LoVo (cell line): ENCODE measurements around the gene SLC1A3.

Experiments used
- DNase-seq: peaks from one replicate; pipeline ENCODE4 v3.0.0-alpha.2; 2016; ENCODE audit warnings: low spot score

SLC1A3 gene

GRCh38 chr5:36658038-36658756 is 51.8 kb downstream of the SLC1A3 start:
- no peak for DNase-seq

- DNase-seq, result no peak
These were observed 53.0 kb downstream of the SLC1A3 start for GRCh38 chr5:36659411-36659810.

GRCh38 chr5:36660397-36661049 is 54.1 kb downstream of the SLC1A3 start:
- no peak for DNase-seq

- no peak for DNase-seq
These were observed 55.2 kb downstream of the SLC1A3 start for GRCh38 chr5:36661456-36662220.

DNA sequence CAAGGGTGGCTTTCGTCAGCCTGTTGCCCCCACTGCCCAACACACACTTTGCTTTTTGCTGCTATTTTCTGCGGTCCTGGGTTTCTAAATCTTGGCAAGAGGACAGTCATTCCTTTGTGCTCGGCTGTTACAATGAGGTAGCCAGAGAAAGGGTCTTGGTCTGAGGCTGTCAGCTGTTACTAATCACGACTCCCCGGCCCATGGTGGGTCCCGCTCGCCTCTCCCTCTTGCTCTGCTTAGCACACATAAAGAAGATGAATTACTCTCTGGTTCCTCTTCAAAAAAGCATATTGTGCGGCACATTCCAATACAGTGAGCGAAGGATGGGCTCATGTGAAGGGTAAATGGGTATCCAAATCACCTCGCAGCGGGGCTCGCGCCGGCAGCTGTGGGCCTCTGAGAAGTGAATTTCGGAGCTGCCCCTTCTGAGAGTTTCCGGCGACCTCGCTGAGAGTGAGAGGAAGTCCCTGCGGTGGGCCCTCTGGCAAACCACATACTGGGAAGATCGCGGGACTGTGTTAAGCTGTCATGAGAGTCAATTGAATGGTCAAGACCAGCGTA is 56.0 kb downstream of the SLC1A3 start:
- no peak for DNase-seq

DNA sequence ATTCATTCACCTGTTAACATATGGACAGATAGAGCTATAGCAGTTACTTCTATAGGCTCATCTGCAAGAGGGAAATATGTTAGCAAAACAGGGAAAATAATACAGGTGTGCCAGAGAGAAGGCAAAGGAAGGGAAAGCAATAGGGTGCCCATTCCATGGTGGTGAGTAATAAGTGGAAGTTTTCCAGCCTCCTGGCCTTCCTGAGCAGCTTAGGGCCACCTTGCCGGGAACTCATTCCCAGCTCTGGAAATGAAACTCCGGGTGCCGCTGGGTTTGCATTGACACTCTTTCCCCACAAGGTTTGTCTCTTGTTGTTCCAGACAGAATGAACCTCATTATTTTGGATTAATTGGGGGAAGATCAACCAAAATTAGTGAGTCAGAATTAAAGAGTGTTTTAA is 58.4 kb downstream of the SLC1A3 start:
- peak; percentile 82 for DNase-seq

DNA sequence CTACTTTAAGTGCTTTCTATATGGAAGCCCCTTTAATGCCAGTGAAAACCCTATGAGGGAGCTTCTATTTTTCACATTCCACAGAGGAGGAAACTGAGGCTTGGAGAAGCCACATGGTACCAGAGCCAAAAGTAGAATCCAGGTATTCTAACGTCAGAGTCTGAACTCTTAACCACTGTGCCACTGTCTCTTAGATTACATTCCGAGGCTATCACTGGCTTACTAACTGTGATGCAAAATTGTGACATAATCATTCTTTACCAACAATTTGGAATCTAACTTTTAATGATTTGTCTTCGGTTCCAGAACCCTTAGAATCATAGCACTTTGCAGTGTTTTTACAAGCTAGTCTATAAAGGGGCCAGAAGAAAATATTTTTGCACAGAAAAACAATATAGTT is 59.2 kb downstream of the SLC1A3 start:
- no peak for DNase-seq

DNA sequence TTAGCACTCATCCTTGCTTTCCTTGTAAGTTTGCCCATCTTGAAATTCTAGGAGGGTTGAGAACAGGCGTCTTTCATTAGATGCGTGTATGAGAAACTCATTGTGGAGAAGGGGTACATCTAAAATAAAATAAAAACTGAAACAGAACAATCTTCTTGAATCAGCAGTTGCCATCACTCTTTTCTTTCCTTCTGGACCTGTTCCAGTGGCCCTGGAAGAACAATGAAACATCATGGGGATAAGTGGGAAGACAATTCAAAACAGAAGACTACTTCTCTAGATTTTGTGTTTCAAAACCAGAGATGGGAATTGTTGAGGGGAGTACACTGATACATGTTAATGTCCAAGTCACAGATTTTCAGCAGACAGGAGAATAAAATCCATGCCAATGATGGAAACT is 59.9 kb downstream of the SLC1A3 start:
- DNase-seq, result no peak

DNA sequence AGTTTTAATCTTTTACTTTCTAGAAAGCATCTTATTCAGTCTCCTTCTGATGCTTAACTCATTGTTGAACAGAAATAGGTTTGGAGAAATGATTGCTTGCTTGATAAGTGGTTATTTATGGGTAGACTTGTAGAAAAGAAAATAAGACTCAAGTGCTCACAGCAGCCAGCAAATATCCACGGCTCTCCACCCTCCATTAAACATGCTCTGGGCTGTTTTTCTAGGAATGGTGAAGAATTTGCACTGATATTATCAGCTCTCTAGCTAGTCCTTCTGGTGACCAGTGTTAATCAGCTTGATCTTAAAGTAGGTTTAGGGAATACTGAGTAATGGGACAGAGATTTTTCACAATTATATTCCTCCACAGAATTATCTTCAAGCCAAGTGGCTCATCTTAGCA is 60.6 kb downstream of the SLC1A3 start:
- DNase-seq, result no peak

- peak; percentile 48 for DNase-seq
These were observed 61.4 kb downstream of the SLC1A3 start for GRCh38 chr5:36667824-36668223.

DNA sequence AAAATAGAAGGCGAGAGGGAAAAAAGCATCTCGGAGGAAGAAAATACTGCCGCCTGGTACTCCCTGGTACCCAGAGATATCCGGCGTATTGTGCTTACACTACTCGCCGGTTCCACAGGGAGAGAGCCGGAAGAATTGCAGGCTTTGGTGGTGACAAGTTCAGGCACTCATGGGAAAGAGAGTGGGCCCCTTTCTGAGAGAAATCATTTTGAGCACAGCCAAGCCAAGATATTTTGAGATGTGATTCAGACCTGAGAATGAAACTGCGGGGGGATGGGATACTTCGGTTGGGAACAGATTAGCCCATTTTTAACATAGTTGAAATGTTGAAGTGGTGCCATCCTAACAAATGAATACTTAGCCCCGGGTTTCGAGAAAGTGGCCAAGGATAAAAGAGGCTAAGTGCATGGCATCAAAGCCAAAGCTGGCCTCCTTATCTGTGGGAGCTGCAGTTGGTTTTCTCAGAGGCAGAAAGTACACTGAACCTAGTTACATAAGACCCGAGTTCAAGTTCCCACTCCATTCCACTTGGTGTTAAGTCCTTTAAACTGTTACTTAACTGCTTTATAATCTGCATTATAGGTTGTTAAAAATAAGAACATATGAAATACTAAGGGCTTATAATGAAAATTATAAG is 62.7 kb downstream of the SLC1A3 start:
- no peak for DNase-seq

DNA sequence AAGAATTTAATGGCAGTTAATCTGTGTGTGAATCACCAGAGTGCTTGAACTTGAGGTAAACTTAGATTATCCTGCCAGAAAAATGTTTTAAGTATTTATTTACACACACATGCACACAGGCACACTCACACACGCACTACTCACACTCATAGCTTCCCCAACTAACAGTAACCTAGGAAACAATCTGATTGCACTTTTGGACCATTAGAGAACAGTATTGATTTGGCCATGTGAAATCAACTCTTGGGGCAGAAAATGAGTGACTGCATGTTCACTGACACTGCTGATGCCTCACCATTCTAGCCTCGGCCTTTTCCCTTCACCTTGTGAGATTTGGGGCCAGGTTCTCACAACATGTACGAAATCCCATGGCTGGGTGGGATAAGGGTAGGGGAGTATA is 64.1 kb downstream of the SLC1A3 start:
- DNase-seq, result no peak

DNA sequence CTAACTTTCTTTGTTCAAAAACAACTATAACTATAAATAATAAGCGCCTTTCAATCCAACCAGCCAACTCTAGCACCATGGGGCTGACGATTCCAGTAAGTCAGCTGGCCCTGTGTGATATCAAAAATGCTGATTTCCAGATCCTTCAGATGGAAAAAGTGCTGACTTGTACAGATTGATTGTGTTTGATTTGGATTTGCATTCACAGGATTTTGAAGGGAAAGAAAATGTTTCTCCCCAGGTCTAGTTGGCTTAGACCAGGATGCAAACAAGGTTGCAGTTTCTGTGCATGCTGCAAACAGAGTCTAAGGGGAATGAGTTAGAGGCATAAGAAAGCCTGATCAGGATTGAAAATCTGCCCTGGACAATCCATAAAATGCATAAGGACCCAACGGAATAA is 68.9 kb downstream of the SLC1A3 start:
- no peak for DNase-seq

GRCh38 chr5:36679221-36679989 is 73.0 kb downstream of the SLC1A3 start:
- no peak for DNase-seq

DNA sequence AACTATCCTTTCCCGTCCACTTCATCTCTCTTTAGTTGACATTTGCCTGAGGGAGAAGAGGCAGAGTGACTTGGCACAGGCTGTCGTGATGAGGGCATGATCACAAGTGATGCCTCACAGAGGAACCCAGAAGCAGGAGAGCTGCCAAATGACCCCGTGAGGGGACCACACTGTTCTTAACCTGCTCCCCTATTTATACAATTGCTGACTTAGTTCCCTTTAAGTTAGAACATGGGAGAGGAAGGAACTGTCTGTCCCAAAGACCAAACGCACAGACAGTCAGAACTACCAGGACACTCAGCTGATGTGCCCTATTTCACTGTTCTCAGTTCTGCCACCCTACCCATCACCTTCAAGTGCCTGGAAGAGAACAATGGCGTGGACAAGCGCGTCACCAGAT is 73.7 kb downstream of the SLC1A3 start:
- DNase-seq, result no peak

DNA sequence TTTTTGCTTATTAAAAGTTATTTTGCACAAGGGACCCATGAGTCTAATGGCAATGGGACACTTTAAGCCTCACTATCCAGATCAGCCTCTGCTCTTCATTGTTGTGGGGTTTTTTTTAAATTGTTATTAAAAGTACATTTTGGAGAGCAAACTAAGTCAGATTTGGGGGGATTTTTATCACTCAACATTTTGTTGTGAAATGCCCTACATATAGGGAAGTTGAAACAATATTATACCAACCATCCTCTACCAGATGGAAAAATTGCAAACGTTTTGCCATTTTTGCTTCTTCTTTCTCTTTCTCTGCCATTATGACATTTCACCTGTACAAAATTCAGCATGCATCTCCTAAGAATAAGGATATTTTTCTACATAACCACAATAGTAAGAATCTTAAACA is 75.3 kb downstream of the SLC1A3 start:
- DNase-seq, result no peak

DNA sequence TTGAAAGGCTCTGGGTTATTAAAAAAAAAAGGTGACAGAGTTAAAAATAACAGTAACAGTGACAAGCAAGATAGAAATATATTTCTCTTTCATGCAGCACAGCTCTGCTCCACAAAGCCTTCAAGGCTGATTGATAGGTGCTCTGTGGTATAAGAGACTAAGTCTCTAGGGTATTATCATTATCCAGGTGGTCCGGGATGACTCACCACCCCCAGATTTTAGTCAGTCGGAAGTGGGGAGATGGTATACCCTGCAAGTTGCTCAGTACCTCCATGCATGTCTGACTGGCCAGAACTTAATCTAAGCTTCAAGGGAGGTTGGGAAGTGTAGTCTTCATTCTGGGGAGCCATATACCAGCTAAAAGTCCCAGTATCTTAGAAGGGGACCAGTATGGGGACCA is 76.1 kb downstream of the SLC1A3 start:
- no peak for DNase-seq

DNA sequence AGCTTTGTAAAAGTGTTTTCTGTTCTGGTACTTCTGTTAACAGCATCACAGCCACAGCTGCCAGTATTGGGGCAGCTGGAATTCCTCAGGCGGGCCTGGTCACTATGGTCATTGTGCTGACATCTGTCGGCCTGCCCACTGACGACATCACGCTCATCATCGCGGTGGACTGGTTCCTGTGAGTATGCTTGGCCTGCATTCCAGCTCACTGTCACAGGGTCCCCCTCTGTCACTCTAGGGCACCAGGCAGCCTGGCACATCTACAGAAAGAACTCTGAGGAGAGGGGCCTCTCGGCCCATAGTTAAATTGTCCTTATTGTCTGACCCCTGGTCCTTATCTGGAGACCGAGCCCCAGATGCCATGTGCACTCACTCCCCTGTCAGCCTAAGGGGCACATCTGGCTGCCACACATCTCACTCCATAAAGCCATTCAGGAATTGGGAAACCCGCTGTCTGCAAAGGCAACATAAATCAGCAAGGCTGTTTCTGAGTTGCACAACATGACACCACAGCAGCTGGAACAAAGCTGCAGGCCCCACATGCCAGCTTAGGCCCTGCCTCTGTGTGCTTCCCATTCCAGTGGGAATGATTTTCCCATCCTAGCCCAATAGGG is 77.5 kb downstream of the SLC1A3 start:
- no peak for DNase-seq

DNA sequence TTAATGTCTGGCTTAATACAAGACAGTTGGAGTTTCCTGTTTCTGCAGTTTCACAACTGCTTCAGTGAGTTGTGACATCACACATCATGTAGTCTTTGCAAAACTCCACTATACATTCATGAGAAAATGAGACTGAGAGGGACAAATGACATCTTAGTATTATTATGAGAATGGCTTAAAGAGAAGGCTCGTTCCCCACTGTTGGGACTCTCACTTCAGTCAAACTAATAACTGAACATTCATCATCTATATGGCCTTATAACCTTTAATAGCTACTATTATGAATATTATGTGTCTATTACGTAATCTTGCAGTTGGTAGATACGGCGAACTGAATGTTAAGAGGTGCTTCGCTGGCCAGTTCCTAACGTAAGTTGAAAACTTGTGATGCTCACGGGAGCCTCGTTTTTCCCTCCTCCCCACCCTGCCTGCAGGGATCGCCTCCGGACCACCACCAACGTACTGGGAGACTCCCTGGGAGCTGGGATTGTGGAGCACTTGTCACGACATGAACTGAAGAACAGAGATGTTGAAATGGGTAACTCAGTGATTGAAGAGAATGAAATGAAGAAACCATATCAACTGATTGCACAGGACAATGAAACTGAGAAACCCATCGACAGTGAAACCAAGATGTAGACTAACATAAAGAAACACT is 79.4 kb downstream of the SLC1A3 start:
- no peak for DNase-seq

DNA sequence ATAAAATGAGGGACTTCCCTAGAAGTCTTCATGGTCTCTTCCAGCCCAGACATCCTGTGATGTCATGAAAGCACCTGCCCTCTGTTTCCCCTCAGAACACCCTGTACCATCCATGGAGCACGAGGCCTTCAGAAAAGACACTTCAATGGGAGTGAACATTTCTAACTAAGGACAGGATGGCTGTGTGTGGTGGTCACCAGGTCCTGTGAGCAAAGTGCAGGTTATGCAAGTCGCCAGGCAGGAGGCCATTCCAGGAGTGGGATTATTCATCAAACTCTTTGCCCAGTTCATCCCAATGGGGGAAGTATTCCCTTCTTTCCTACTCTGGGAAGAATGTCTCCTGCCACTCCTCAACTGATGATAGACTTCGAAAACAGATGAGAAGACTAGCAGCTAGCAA is 80.5 kb downstream of the SLC1A3 start:
- no peak for DNase-seq

DNA sequence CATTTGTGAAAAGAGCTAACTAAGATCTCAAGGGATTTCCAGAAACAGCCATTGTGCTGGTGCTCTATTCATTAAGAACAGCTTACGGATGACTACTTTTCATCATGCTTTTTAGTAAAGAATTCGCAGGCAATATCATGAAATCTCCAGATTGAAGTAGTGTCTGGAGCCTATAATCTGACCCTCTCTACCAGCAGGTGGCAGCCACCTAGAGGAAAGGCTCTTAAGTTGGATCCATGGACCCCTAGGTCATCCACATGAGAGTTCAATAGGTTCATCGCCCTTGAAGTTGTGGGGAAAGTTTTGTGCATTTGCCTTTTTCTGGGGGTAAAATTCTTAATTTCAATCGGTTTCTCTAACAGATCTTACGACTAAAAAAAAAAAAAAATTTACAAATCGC is 82.3 kb downstream of the SLC1A3 start:
- peak; percentile 16 for DNase-seq
